ENCODE results near the gene AEBP2. TPM values are rescaled to one million over a fixed set of nuclear protein-coding genes. Genes with fewer than 3 reads are reported as not detected.

AEBP2 gene
- total and polyA plus RNA-seq, 4 donors = 8.6 to 78.2 (median 21.6) TPM

- Histone ChIP-seq H3K36me3 (ENCODE audit: control insufficient read depth in 4 of 4, insufficient read depth in 4 of 4, low read length in 4 of 4) (no peaks in the 10 kb centered on the region), H3K27ac (ENCODE audit: low read depth in 1 of 2, low read length in 1 of 2) (no peak overlapping the region), H3K27me3 (ENCODE audit: control insufficient read depth in 3 of 3, insufficient read depth in 3 of 3, low read length in 2 of 3) (no peaks in the 10 kb centered on the region), H3K4me1 (ENCODE audit: control insufficient read depth in 5 of 5, insufficient read depth in 5 of 5, low read length in 5 of 5) (peaks cover 0 to 10% (median 0%) of the 10 kb centered on the region in 5 donors), H3K9ac (ENCODE audit: insufficient read depth in 1 of 2, low read length in 2 of 2) (no peak overlapping the region), H3K4me3 (no peak overlapping the region), H3K9me3 (ENCODE audit: control insufficient read depth in 4 of 4, insufficient read depth in 3 of 4, low read length in 3 of 4) (no peaks in the 10 kb centered on the region)
- no peak for DNase-seq
- TF ChIP-seq CTCF (IDR thresholded peaks at IDR 0.05; ENCODE audit: control extremely low read depth, extremely low read depth) = no peak
- WGBS, 2 donors = 90 to 93% methylated on average over 9 of the region's 9 CpGs
- ATAC-seq (ENCODE audit: insufficient read depth, low FRiP score) = no peak
Observed at GRCh38 chr12:19432309-19433170, 6.8 kb upstream of the AEBP2 start.

GRCh38 chr12:19434538-19434937, 4.8 kb upstream of the AEBP2 start:
- no peak for ATAC-seq (ENCODE audit: insufficient read depth, low FRiP score)
- H3K9me3 ChIP-seq (ENCODE audit: control insufficient read depth in 4 of 4, insufficient read depth in 3 of 4, low read length in 3 of 4) = no peaks in the 10 kb centered on the region
- WGBS, 2 donors = 62 to 75% methylated on average over 3 of the region's 3 CpGs
- no peak overlapping the region for H3K27ac ChIP-seq (ENCODE audit: low read depth in 1 of 2, low read length in 1 of 2)
- H3K4me1 ChIP-seq (ENCODE audit: control insufficient read depth in 5 of 5, insufficient read depth in 5 of 5, low read length in 5 of 5) = peaks cover 0 to 10% (median 0%) of the 10 kb centered on the region in 5 donors
- DNase-seq = no peak
- H3K27me3 ChIP-seq (ENCODE audit: control insufficient read depth in 3 of 3, insufficient read depth in 3 of 3, low read length in 2 of 3) = no peaks in the 10 kb centered on the region
- no peak overlapping the region for H3K4me3 ChIP-seq
- TF ChIP-seq CTCF (IDR thresholded peaks at IDR 0.05; ENCODE audit: control extremely low read depth, extremely low read depth) = no peak
- no peak overlapping the region for H3K9ac ChIP-seq (ENCODE audit: insufficient read depth in 1 of 2, low read length in 2 of 2)
- H3K36me3 ChIP-seq (ENCODE audit: control insufficient read depth in 4 of 4, insufficient read depth in 4 of 4, low read length in 4 of 4) = no peaks in the 10 kb centered on the region

DNA sequence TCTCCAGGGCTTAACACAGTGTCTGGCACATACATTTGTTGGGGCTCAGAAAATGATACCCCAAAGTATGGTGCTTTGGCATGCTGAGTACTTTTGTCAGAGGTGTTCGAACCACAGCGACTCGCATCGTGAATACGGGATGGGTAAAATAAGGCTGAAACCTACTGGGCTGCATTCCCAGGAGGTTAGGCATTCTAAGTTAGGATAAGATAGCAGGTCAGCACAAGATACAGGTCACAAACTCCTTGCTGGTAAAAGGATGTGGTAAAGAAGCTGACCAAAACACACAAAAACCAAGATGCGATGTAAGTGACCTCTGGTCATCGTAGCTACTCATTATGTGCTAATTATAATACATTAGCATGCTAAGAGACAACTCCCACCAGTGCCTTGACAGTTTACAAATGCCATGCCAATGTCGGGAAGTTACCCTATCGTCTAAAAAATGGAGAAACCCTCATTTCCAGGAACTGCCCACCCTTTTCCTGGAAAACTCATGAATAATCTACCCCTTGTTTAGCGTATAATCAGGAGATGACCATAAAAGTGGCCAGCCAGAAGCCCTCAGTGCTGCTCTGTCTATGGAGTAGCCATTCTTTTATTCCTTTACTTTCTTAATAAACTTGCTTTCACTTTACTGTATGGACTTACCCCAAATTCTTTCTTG, 3.3 kb upstream of the AEBP2 start:
- Histone ChIP-seq H3K36me3 (ENCODE audit: control insufficient read depth in 4 of 4, insufficient read depth in 4 of 4, low read length in 4 of 4) (no peaks in the 10 kb centered on the region), H3K27me3 (ENCODE audit: control insufficient read depth in 3 of 3, insufficient read depth in 3 of 3, low read length in 2 of 3) (no peaks in the 10 kb centered on the region), H3K9me3 (ENCODE audit: control insufficient read depth in 4 of 4, insufficient read depth in 3 of 4, low read length in 3 of 4) (no peaks in the 10 kb centered on the region), H3K9ac (ENCODE audit: insufficient read depth in 1 of 2, low read length in 2 of 2) (no peak overlapping the region), H3K4me3 (no peak overlapping the region), H3K4me1 (ENCODE audit: control insufficient read depth in 5 of 5, insufficient read depth in 5 of 5, low read length in 5 of 5) (peaks cover 0 to 10% (median 0%) of the 10 kb centered on the region in 5 donors), H3K27ac (ENCODE audit: low read depth in 1 of 2, low read length in 1 of 2) (no peak overlapping the region)
- DNase-seq = no peak
- ATAC-seq (ENCODE audit: insufficient read depth, low FRiP score) = no peak
- no peak for TF ChIP-seq CTCF (IDR thresholded peaks at IDR 0.05; ENCODE audit: control extremely low read depth, extremely low read depth)
- 88 to 96% methylated on average over 10 of the region's 10 CpGs for WGBS, 2 donors
